ENCODE measurements around the gene TEX22. TPM values are rescaled to one million over a fixed set of nuclear protein-coding genes. Genes with fewer than 3 reads are reported as not detected.
A peak's percentile ranks its signal among the peaks of the same experiment; 100 is the strongest.

Gene TEX22
- total RNA-seq, 3 donors from 2014 or later: 0.84 to 2.0 (median 0.95) TPM

DNA sequence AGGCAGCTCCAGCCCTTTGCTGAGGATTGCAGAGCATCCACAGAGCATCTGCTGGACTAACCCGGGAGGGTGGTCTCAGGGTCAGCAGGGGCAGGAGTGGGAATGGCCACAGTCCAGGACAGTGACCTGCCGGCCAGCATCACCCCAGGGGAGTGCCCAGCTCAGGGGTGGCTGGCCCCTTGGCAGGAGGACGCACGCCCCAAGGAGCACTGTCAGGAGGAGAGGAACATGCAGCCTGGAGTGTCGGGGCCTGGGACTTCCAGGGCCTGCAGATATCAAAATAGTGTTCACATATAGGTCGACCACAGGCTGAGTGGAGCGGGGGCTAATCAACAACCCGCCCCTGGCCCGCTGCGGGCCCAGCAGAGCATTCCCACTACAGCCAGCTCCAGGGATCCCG lies 33.2 kb upstream of the TEX22 start:
- peak in 1 of 3 donors; percentile 46 for DNase-seq
- no peaks in the 10 kb centered on the region for H3K4me1 ChIP-seq (ENCODE audit: low read depth)
- TF ChIP-seq, protein P1, sequence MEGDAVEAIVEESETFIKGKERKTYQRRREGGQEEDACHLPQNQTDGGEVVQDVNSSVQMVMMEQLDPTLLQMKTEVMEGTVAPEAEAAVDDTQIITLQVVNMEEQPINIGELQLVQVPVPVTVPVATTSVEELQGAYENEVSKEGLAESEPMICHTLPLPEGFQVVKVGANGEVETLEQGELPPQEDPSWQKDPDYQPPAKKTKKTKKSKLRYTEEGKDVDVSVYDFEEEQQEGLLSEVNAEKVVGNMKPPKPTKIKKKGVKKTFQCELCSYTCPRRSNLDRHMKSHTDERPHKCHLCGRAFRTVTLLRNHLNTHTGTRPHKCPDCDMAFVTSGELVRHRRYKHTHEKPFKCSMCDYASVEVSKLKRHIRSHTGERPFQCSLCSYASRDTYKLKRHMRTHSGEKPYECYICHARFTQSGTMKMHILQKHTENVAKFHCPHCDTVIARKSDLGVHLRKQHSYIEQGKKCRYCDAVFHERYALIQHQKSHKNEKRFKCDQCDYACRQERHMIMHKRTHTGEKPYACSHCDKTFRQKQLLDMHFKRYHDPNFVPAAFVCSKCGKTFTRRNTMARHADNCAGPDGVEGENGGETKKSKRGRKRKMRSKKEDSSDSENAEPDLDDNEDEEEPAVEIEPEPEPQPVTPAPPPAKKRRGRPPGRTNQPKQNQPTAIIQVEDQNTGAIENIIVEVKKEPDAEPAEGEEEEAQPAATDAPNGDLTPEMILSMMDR (IDR thresholded peaks at IDR 0.05): no peak
- intact Hi-C loops (cut with DNase I, micrococcal nuclease): no loop called here
- no peak overlapping the region for H3K4me3 ChIP-seq
- ATAC-seq: no peak
- H3K36me3 ChIP-seq (ENCODE audit: low read depth): no peaks in the 10 kb centered on the region
- no peaks in the 10 kb centered on the region for H3K9me3 ChIP-seq

DNA sequence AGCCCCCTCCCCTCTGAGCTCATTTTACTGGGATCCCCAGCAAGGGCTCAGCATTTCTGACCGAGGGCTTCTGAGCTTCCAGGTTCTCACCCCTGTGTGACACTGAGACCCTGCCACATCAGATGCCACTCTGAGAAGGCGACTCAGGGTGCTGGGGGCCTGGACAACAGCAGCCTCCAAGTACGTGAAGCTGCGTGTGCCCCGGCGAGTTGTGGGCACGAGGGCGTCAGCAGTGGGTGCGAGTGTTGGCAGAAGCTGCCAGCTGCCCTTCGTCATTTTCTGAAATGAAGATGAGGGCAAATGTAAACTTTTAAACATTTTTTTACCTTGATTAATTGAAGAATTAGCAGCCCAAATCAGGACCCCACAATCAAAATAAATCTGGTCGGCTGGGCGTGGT lies 32.7 kb upstream of the TEX22 start:
- TF ChIP-seq, protein P1 (IDR thresholded peaks at IDR 0.05): no peak
- no peaks in the 10 kb centered on the region for H3K4me1 ChIP-seq (ENCODE audit: low read depth)
- H3K9me3 ChIP-seq: no peaks in the 10 kb centered on the region
- DNase-seq: no peak
- no peak overlapping the region for H3K4me3 ChIP-seq
- no peak for ATAC-seq
- H3K36me3 ChIP-seq (ENCODE audit: low read depth): no peaks in the 10 kb centered on the region
- intact Hi-C loops (cut with DNase I, micrococcal nuclease): no loop called here

DNA sequence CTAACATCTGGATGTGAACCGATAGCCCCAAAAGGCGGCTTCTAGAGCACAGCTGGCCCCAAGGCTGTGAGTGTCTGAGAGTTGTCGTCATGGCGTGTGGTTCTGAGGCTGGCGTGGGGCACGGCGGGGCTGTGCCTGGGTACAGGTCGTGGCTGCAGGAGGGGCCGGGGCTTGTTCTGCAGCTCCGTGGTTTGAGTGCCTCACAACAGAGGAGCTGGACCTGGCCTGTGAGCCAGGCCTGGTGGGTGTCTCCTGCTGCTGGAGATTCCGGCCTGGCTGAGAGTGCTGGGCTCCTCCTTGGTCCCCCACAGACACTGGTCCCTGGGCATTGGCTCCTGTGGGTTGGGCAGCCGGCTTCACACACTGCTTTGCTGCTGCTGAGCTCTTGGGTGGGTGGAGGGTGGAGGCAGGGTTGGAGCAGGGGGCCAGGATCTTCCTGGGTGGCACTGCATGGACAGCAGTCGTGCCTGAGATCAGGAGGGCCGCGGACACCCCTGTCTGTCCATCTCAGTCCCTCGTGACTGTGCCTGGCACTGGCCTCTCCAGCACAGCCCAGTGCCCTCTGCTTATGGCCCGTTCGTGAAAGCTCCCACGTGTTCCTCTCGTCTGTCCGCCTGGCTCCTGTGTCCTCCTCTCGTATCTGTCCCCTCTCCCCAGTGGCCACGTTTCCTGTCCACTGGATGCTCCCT lies 31.8 kb upstream of the TEX22 start:
- no peak overlapping the region for H3K4me3 ChIP-seq
- H3K4me1 ChIP-seq (ENCODE audit: low read depth): no peaks in the 10 kb centered on the region
- H3K9me3 ChIP-seq: no peaks in the 10 kb centered on the region
- DNase-seq (no peak), ATAC-seq (no peak)
- no peaks in the 10 kb centered on the region for H3K36me3 ChIP-seq (ENCODE audit: low read depth)
- TF ChIP-seq, protein P1 (IDR thresholded peaks at IDR 0.05): no peak
- intact Hi-C loops (cut with DNase I, micrococcal nuclease): no loop called here

DNA sequence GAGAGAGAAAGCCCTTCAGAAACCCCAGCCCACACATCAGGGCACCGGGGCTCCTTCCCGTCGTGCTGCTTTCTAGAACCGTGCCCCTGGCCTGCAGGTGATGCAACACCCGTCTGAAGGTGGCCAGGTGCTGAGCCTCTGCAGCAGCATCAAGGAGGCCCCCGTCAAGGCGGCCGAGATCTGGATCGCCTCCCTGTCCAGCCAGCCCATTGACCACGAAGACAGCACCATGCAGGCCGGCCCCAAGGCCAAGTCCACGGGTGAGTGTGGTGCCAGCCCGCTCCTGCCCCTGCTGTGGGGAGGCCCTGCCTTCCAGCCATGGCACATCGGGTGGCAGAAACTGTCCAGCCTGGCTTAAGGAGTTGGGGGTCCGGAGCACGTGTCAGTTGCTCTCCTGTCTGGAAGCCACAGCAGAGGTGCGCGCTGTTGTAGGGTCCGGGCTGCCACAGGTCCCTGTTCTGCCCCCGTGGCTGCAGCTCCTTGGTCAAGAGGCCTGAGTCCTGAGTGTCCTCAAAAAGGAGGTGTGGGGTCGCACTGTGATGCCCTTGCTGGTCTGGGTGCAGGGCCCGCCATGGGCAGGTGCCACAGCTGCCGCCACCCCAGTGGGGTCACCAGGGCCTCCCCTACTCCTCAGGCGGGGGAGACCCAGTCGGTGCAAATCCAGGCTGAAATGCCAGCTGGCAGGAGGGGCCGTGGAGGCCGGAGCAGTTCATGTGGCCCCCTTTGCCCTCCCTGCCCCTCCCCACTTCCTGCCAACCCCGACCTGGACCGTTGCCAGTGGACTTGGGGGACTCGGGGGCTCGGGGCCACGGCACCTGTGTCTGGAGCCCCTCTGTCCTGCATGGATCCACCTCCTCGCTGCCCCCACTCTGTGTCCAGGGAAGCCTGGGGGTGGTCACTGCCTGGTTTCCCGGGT lies 31.0 kb upstream of the TEX22 start:
- TF ChIP-seq, protein P1 (IDR thresholded peaks at IDR 0.05): no peak
- DNase-seq (peak in 1 of 3 donors; percentile 44), ATAC-seq (no peak)
- H3K36me3 ChIP-seq (ENCODE audit: low read depth): no peaks in the 10 kb centered on the region
- no peaks in the 10 kb centered on the region for H3K9me3 ChIP-seq
- H3K4me3 ChIP-seq: no peak overlapping the region
- H3K4me1 ChIP-seq (ENCODE audit: low read depth): no peaks in the 10 kb centered on the region
- intact Hi-C loops (cut with DNase I, micrococcal nuclease): no loop called here

DNA sequence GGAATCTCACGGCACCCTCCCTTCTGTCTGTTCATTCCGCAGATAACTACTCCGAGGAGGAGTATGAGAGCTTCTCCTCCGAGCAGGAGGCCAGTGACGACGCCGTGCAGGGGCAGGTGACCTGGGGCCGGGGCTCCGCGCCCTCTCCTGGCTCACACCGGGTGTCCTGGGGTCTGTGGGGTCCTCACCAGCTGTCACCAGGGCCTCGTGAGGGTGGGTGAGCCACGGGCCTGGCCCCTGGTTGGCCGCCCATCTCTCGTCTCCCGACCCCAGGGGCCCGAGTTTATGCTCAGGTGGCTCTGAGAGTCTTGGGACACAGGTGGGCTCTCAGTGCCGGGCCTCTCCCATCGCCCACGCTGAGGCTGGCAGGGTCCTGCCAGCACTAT lies 30.3 kb upstream of the TEX22 start:
- Histone ChIP-seq H3K36me3 (ENCODE audit: low read depth) (no peaks in the 10 kb centered on the region), H3K4me1 (ENCODE audit: low read depth) (no peaks in the 10 kb centered on the region), H3K9me3 (no peaks in the 10 kb centered on the region), H3K4me3 (no peak overlapping the region)
- ATAC-seq (no peak), DNase-seq (no peak)
- TF ChIP-seq, protein P1 (IDR thresholded peaks at IDR 0.05): no peak
- intact Hi-C loops (cut with DNase I, micrococcal nuclease): no loop called here

All from mucosa of descending colon (tissue), 3 donors.